Measurements from ENCODE around the gene MBTPS2.

MBTPS2 gene

DNA sequence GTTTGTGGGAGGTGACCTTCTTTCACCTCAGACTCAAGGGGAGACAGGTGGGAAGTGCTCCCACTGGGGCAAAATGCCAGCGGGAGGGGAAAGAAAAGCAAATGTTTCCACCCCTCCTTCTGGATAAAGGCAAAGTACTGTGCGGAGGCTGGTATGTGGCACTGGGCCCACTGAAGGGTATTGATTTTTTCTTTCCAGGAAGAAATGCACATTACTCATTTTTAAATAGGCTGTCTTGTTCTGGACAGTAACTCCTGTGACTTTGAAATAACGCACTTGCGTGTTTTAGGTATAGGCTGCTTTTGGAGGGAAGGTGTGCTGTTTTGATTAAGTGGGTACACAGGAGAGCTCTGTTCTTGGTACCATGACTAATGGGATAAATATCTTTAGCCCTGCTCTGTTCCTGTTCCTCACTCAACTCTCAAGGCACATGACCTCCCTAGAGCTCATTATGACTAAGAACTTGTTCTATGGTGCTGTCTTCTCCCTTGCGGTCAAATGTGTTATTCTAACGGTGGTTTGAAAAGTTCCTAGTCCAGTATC lies 40.7 kb upstream of the MBTPS2 start:
- H3K9me3 ChIP-seq (ENCODE audit: control insufficient read depth, insufficient read depth, low read depth, low read length), result no peaks in the 10 kb centered on the region
- H3K36me3 ChIP-seq (ENCODE audit: control insufficient read depth in 2 of 2, insufficient read depth in 1 of 2, low read length in 2 of 2), result no peaks in the 10 kb centered on the region
- no peak overlapping the region for H3K27ac ChIP-seq (ENCODE audit: extremely low read depth, low read depth, low read length)
- peaks cover 4% of the 10 kb centered on the region for H3K4me1 ChIP-seq (ENCODE audit: control insufficient read depth, insufficient read depth, low read length)
- ChIA-PET CTCF (no interaction called here), POLR2A (interaction anchor here (0.7 to 1.0 kb wide), 3 partner anchors 8 to 60 kb away, joined by 3 to 4 read pairs (median 3); no protein-coding TSS in a partner anchor)
- H3K4me3 ChIP-seq (ENCODE audit: low read depth, low read length), result no peak overlapping the region
- no peak for TF ChIP-seq ZNF518A (tag by site-specific recombination; conservative IDR thresholded peaks at IDR 0.05; ENCODE audit: low read depth)
- no peak for TF ChIP-seq ZNF654 (tag by site-specific recombination; IDR thresholded peaks at IDR 0.05; ENCODE audit: low read depth)
- TF ChIP-seq, protein P1, sequence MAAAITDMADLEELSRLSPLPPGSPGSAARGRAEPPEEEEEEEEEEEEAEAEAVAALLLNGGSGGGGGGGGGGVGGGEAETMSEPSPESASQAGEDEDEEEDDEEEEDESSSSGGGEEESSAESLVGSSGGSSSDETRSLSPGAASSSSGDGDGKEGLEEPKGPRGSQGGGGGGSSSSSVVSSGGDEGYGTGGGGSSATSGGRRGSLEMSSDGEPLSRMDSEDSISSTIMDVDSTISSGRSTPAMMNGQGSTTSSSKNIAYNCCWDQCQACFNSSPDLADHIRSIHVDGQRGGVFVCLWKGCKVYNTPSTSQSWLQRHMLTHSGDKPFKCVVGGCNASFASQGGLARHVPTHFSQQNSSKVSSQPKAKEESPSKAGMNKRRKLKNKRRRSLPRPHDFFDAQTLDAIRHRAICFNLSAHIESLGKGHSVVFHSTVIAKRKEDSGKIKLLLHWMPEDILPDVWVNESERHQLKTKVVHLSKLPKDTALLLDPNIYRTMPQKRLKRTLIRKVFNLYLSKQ (tag by site-specific recombination; IDR thresholded peaks at IDR 0.05; ENCODE audit: borderline replicate concordance), result no peak
- no peak for TF ChIP-seq ZNF660 (tag by site-specific recombination; IDR thresholded peaks at IDR 0.05)
- TF ChIP-seq ZNF132 (tag by site-specific recombination; IDR thresholded peaks at IDR 0.05; ENCODE audit: borderline replicate concordance), result no peak
- TF ChIP-seq ZNF623 (tag by site-specific recombination; IDR thresholded peaks at IDR 0.05), result no peak
- no peak for TF ChIP-seq IKZF3 (tag by site-specific recombination; IDR thresholded peaks at IDR 0.05)
- TF ChIP-seq KLF9 (tag by site-specific recombination; IDR thresholded peaks at IDR 0.05; ENCODE audit: low read depth), result no peak
- TF ChIP-seq ZNF398 (tag by site-specific recombination; IDR thresholded peaks at IDR 0.05), result peak; percentile 77
- TF ChIP-seq ZNF404 (tag by site-specific recombination; IDR thresholded peaks at IDR 0.05), result no peak
- TF ChIP-seq YY1 (tag by site-specific recombination; IDR thresholded peaks at IDR 0.05), result no peak
- TF ChIP-seq ZSCAN16 (tag by site-specific recombination; IDR thresholded peaks at IDR 0.05), result no peak
- no peak for TF ChIP-seq ZNF580 (tag by site-specific recombination; IDR thresholded peaks at IDR 0.05)
- TF ChIP-seq ZNF830 (tag by site-specific recombination; IDR thresholded peaks at IDR 0.05; ENCODE audit: low read depth), result no peak
- no peak for TF ChIP-seq ZBTB8A (tag by site-specific recombination; IDR thresholded peaks at IDR 0.05)
- no peak for TF ChIP-seq ZNF155 (tag by site-specific recombination; IDR thresholded peaks at IDR 0.05)
- no peak for TF ChIP-seq ZNF837 (tag by site-specific recombination; IDR thresholded peaks at IDR 0.05)
- no peak for TF ChIP-seq ZNF311 (tag by site-specific recombination; IDR thresholded peaks at IDR 0.05; ENCODE audit: borderline replicate concordance)
- TF ChIP-seq, protein P2, sequence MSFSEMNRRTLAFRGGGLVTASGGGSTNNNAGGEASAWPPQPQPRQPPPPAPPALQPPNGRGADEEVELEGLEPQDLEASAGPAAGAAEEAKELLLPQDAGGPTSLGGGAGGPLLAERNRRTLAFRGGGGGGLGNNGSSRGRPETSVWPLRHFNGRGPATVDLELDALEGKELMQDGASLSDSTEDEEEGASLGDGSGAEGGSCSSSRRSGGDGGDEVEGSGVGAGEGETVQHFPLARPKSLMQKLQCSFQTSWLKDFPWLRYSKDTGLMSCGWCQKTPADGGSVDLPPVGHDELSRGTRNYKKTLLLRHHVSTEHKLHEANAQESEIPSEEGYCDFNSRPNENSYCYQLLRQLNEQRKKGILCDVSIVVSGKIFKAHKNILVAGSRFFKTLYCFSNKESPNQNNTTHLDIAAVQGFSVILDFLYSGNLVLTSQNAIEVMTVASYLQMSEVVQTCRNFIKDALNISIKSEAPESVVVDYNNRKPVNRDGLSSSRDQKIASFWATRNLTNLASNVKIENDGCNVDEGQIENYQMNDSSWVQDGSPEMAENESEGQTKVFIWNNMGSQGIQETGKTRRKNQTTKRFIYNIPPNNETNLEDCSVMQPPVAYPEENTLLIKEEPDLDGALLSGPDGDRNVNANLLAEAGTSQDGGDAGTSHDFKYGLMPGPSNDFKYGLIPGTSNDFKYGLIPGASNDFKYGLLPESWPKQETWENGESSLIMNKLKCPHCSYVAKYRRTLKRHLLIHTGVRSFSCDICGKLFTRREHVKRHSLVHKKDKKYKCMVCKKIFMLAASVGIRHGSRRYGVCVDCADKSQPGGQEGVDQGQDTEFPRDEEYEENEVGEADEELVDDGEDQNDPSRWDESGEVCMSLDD (tag by site-specific recombination; IDR thresholded peaks at IDR 0.05), result no peak
- no peak for TF ChIP-seq PRDM1 (tag by site-specific recombination; IDR thresholded peaks at IDR 0.05)
- peak; percentile 52 for TF ChIP-seq ZBTB21 (tag by site-specific recombination; IDR thresholded peaks at IDR 0.05)
- TF ChIP-seq ZNF777 (tag by site-specific recombination; IDR thresholded peaks at IDR 0.05; ENCODE audit: borderline replicate concordance), result no peak
- TF ChIP-seq ZSCAN30 (tag by site-specific recombination; IDR thresholded peaks at IDR 0.05), result no peak
- TF ChIP-seq ZNF707 (tag by site-specific recombination; IDR thresholded peaks at IDR 0.05), result no peak
- TF ChIP-seq ZNF544 (tag by site-specific recombination; IDR thresholded peaks at IDR 0.05), result no peak
- peak; percentile 21; the same call in 1 of the 2 replicates for TF ChIP-seq ZNF394 (tag by site-specific recombination; IDR thresholded peaks at IDR 0.05; ENCODE audit: borderline replicate concordance)
- no peak for TF ChIP-seq ZNF555 (tag by site-specific recombination; conservative IDR thresholded peaks at IDR 0.05)
- no peak for TF ChIP-seq ZNF223 (tag by site-specific recombination; IDR thresholded peaks at IDR 0.05)
